ENCODE data around the gene ADAMTS16.

GRCh38 chr5:5353681-5354080 is 213.6 kb downstream of the ADAMTS16 start:
- TF ChIP-seq POLR2A (IDR thresholded peaks at IDR 0.05) (no peak), CTCF (IDR thresholded peaks at IDR 0.05) (no peak)
